Hematopoietic multipotent progenitor cell treated with erythropoietin and hydrocortisone succinate and interleukin-3 and kit ligand, for 6 days (in vitro differentiated cells): ENCODE results near the gene SDCCAG8.
A peak's percentile ranks its signal among the peaks of the same experiment; 100 is the strongest.

ENCODE experiments used
- DNase-seq: peaks from one replicate; pipeline ENCODE4 v3.0.0-alpha.2; 2015

SDCCAG8 gene

GRCh38 chr1:243394601-243395464 lies 139.0 kb downstream of the SDCCAG8 start:
- no peak for DNase-seq

- no peak for DNase-seq
Measured at GRCh38 chr1:243396424-243396823, 140.6 kb downstream of the SDCCAG8 start.

GRCh38 chr1:243396876-243397275 lies 141.0 kb downstream of the SDCCAG8 start:
- DNase-seq = no peak

- no peak for DNase-seq
Measured at GRCh38 chr1:243397613-243398321, 141.9 kb downstream of the SDCCAG8 start.

GRCh38 chr1:243399561-243400155 lies 143.8 kb downstream of the SDCCAG8 start:
- no peak for DNase-seq

GRCh38 chr1:243402868-243403267 lies 147.0 kb downstream of the SDCCAG8 start:
- no peak for DNase-seq

GRCh38 chr1:243406424-243406823 lies 150.6 kb downstream of the SDCCAG8 start:
- DNase-seq = no peak

- DNase-seq = peak; percentile 20
Measured at GRCh38 chr1:243407284-243408018, 151.6 kb downstream of the SDCCAG8 start.

- DNase-seq = no peak
Measured at GRCh38 chr1:243408479-243408878, 152.6 kb downstream of the SDCCAG8 start.

GRCh38 chr1:243409284-243409683 lies 153.4 kb downstream of the SDCCAG8 start:
- peak; percentile 60 for DNase-seq

GRCh38 chr1:243411472-243411871 lies 155.6 kb downstream of the SDCCAG8 start:
- DNase-seq = no peak

- DNase-seq = no peak
Measured at GRCh38 chr1:243413431-243414151, 157.8 kb downstream of the SDCCAG8 start.

- DNase-seq = no peak
Measured at GRCh38 chr1:243414152-243414494, 158.3 kb downstream of the SDCCAG8 start.

- no peak for DNase-seq
Measured at GRCh38 chr1:243415663-243416408, 160.0 kb downstream of the SDCCAG8 start.

GRCh38 chr1:243416495-243416894 lies 160.7 kb downstream of the SDCCAG8 start:
- no peak for DNase-seq

- no peak for DNase-seq
Measured at GRCh38 chr1:243420016-243420945, 164.4 kb downstream of the SDCCAG8 start.

- no peak for DNase-seq
Measured at GRCh38 chr1:243420946-243421685, 165.3 kb downstream of the SDCCAG8 start.

- peak; percentile 91 for DNase-seq
Measured at GRCh38 chr1:243421784-243422183, 165.9 kb downstream of the SDCCAG8 start.

GRCh38 chr1:243422362-243422761 lies 166.5 kb downstream of the SDCCAG8 start:
- DNase-seq = no peak

GRCh38 chr1:243428084-243428483 lies 172.2 kb downstream of the SDCCAG8 start:
- DNase-seq = no peak
